CD4-positive, CD25-positive, alpha-beta regulatory T cell (primary cell): ENCODE results near the gene TET3. TPM values are rescaled to one million over a fixed set of nuclear protein-coding genes. Genes with fewer than 3 reads are reported as not detected.

Experiments used
- ATAC-seq, 2 donors: fragments of 150-1000 bp; cut with Tn5 transposase; one replicate each; pipeline ENCODE4 v1.10.0; 2021; ENCODE audit warnings: low read depth in 2 of 2, moderate number of reproducible peaks in 2 of 2, moderate library complexity in 1 of 2
- DNase-seq, 3 donors: peaks; one replicate each; pipeline versions ENCODE4 v3.0.0 to v3.0.0-alpha.2; 2012 to 2022; ENCODE audit warnings: mixed read lengths in 1 of 3
- H3K27ac ChIP-seq: one replicate; pipeline ENCODE4 v1.7.0; 2013; ENCODE audit warnings: mild to moderate bottlenecking, low read length; ENCODE audit not compliant: insufficient read depth, poor library complexity, severe bottlenecking
- H3K27me3 ChIP-seq: one replicate; pipeline ENCODE4 v1.7.0; 2013; ENCODE audit warnings: low read length; ENCODE audit not compliant: control insufficient read depth, insufficient read depth
- H3K36me3 ChIP-seq: one replicate; pipeline ENCODE4 v1.7.0; 2013; ENCODE audit warnings: mild to moderate bottlenecking, low read length, moderate library complexity; ENCODE audit not compliant: control insufficient read depth, insufficient read depth
- H3K4me1 ChIP-seq: 2 replicates; pipeline ENCODE4 v1.7.0; 2013; ENCODE audit warnings: mild to moderate bottlenecking, low read length; ENCODE audit not compliant: insufficient read depth, control insufficient read depth, poor library complexity, severe bottlenecking
- H3K4me3 ChIP-seq: one replicate; pipeline ENCODE4 v1.7.0; 2013; ENCODE audit warnings: low read depth, mild to moderate bottlenecking, low read length, moderate library complexity
- H3K9me3 ChIP-seq, 2 experiments: 1 replicate in 1 of 2; 2 replicates in 1 of 2; pipeline ENCODE4 v1.7.0; 2013; ENCODE audit warnings: low read length in 2 of 2, mild to moderate bottlenecking in 1 of 2, moderate library complexity in 1 of 2; ENCODE audit not compliant: control insufficient read depth in 2 of 2
- H3K27ac Mint-ChIP-seq, 3 donors: one replicate each; pipeline ENCODE4 v1.8.0; 2020 to 2022; ENCODE audit warnings: mild to moderate bottlenecking in 3 of 3, mixed read lengths in 3 of 3, moderate library complexity in 2 of 3
- H3K27me3 Mint-ChIP-seq: one replicate; pipeline ENCODE4 v1.8.0; 2022; ENCODE audit warnings: mild to moderate bottlenecking, mixed read lengths
- H3K36me3 Mint-ChIP-seq: one replicate; pipeline ENCODE4 v1.8.0; 2020; ENCODE audit warnings: mixed read lengths
- H3K4me1 Mint-ChIP-seq, 4 donors: one replicate each; pipeline ENCODE4 v1.8.0; 2020 to 2022; ENCODE audit warnings: mixed read lengths in 4 of 4, mild to moderate bottlenecking in 1 of 4
- H3K4me3 Mint-ChIP-seq, 4 donors: one replicate each; pipeline ENCODE4 v1.8.0; 2020 to 2022; ENCODE audit warnings: mild to moderate bottlenecking in 4 of 4, mixed read lengths in 4 of 4, moderate library complexity in 3 of 4
- H3K9me3 Mint-ChIP-seq, 7 donors: one replicate each; pipeline ENCODE4 v1.8.0; 2020 to 2022; ENCODE audit warnings: mixed read lengths in 7 of 7, mild to moderate bottlenecking in 3 of 7, moderate library complexity in 2 of 7
- polyA plus RNA-seq, 4 donors: library from polyadenylated mRNA; unstranded; fragments of 300-500 nt; fragmentation: Illumina TruSeq; gene quantifications; one replicate each; pipeline ENCODE4 v1.2.3, GENCODE V29; 2021
- total RNA-seq: library from RNA; stranded (reverse); gene quantifications from one replicate; pipeline ENCODE4 v1.2.3, GENCODE V29; 2022

The TET3 gene
- total and polyA plus RNA-seq, 5 donors from 2014 or later, result 0.22 to 26.3 (median 0.30) TPM

DNA sequence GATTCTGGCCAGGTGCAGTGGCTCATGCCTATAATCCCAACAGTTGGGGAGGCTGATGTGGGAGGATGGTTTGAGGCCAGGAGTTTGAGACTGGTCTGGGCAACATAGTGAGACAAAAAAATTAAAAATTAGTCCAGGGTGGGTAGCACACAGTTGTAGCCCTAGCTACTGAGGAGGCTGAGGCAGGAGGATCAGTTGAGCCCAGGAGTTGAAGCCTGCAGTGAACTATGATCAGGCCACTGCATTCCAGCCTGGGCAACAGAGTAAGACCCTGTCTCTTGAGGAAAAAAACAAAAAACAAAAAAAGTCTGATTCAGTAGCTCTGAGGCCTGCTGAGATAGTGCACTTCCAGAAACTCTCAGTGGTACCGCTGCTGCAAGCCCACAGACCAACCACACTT lies 7.9 kb upstream of the TET3 start:
- H3K4me3 ChIP-seq, result no peak overlapping the region
- no peaks in the 10 kb centered on the region for H3K27me3 ChIP-seq
- Mint-ChIP-seq H3K27ac (peak overlapping the region in 1 of 3 donors; percentile 82), H3K4me1 (peaks cover 21 to 67% (median 35%) of the 10 kb centered on the region in 4 donors), H3K27me3 (no peaks in the 10 kb centered on the region), H3K36me3 (no peaks in the 10 kb centered on the region), H3K4me3 (no peak overlapping the region), H3K9me3 (no peaks in the 10 kb centered on the region)
- ATAC-seq (no peak), DNase-seq (no peak)
- no peaks in the 10 kb centered on the region for H3K36me3 ChIP-seq
- no peak overlapping the region for H3K27ac ChIP-seq
- H3K9me3 ChIP-seq, result no peaks in the 10 kb centered on the region
- H3K4me1 ChIP-seq, result peaks cover 47% of the 10 kb centered on the region

DNA sequence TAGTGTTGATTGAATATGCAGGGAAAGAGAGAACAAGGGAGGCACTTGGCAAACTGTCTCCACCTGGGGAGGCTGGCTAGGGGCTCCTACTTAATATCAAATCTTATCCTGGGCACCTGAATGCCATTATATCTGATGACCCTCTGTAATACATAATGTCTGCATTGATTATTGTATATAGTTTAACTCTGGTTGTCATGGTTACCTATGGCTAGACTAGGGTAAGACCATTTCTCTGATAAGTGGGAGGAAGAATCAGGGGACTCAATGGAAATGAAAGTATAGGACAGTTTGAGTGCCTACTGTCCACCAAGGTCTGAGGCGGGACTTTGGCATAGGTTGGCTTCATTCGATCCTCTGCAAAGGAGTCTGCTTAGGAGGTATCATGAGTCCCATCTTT lies 7.2 kb upstream of the TET3 start:
- Histone ChIP-seq H3K27ac (no peak overlapping the region), H3K4me1 (peaks cover 43% of the 10 kb centered on the region), H3K9me3 (no peaks in the 10 kb centered on the region), H3K27me3 (no peaks in the 10 kb centered on the region), H3K4me3 (no peak overlapping the region), H3K36me3 (no peaks in the 10 kb centered on the region)
- Mint-ChIP-seq H3K4me1 (peaks cover 17 to 66% (median 38%) of the 10 kb centered on the region in 4 donors), H3K36me3 (no peaks in the 10 kb centered on the region), H3K4me3 (no peak overlapping the region), H3K27me3 (no peaks in the 10 kb centered on the region), H3K9me3 (no peaks in the 10 kb centered on the region), H3K27ac (peak overlapping the region in 2 of 3 donors; percentile 82 to 86)
- no peak for ATAC-seq
- no peak for DNase-seq

GRCh38 chr2:73979021-73979420 lies 5.7 kb upstream of the TET3 start:
- Mint-ChIP-seq H3K9me3 (no peaks in the 10 kb centered on the region), H3K27me3 (no peaks in the 10 kb centered on the region), H3K4me1 (peaks cover 12 to 75% (median 47%) of the 10 kb centered on the region in 4 donors), H3K4me3 (peak overlapping the region; percentile 2 to 82 (median 66)), H3K27ac (peak overlapping the region; percentile 86 to 95 (median 88)), H3K36me3 (no peaks in the 10 kb centered on the region)
- Histone ChIP-seq H3K9me3 (no peaks in the 10 kb centered on the region), H3K27ac (peak overlapping the region; percentile 58), H3K4me3 (peak overlapping the region; percentile 61), H3K27me3 (no peaks in the 10 kb centered on the region), H3K36me3 (no peaks in the 10 kb centered on the region), H3K4me1 (peaks cover 49% of the 10 kb centered on the region)
- ATAC-seq, result peak; percentile 88
- DNase-seq, result peak; percentile 62 to 83 (median 70)

GRCh38 chr2:73979686-73980085 lies 5.0 kb upstream of the TET3 start:
- DNase-seq (no peak), ATAC-seq (no peak)
- Mint-ChIP-seq H3K27me3 (no peaks in the 10 kb centered on the region), H3K27ac (peak overlapping the region; percentile 86 to 95 (median 88)), H3K4me3 (peak overlapping the region; percentile 2 to 82 (median 66)), H3K36me3 (no peaks in the 10 kb centered on the region), H3K4me1 (peaks cover 12 to 75% (median 47%) of the 10 kb centered on the region in 4 donors), H3K9me3 (no peaks in the 10 kb centered on the region)
- Histone ChIP-seq H3K27ac (peak overlapping the region; percentile 58), H3K36me3 (no peaks in the 10 kb centered on the region), H3K27me3 (no peaks in the 10 kb centered on the region), H3K4me3 (peak overlapping the region; percentile 61), H3K4me1 (peaks cover 54% of the 10 kb centered on the region), H3K9me3 (no peaks in the 10 kb centered on the region)

GRCh38 chr2:73980566-73980965 lies 4.1 kb upstream of the TET3 start:
- H3K4me1 ChIP-seq, result peaks cover 54% of the 10 kb centered on the region
- peak overlapping the region; percentile 58 to 86 (median 74) for H3K4me3 Mint-ChIP-seq
- no peaks in the 10 kb centered on the region for H3K27me3 Mint-ChIP-seq
- H3K4me3 ChIP-seq, result peak overlapping the region; percentile 81
- DNase-seq, result no peak
- no peaks in the 10 kb centered on the region for H3K36me3 Mint-ChIP-seq
- no peak overlapping the region for H3K27ac ChIP-seq
- ATAC-seq, result no peak
- no peaks in the 10 kb centered on the region for H3K36me3 ChIP-seq
- no peaks in the 10 kb centered on the region for H3K27me3 ChIP-seq
- no peaks in the 10 kb centered on the region for H3K9me3 Mint-ChIP-seq
- H3K27ac Mint-ChIP-seq, result peak overlapping the region in 2 of 3 donors; percentile 73 to 86
- H3K4me1 Mint-ChIP-seq, result peaks cover 12 to 69% (median 47%) of the 10 kb centered on the region in 4 donors
- no peaks in the 10 kb centered on the region for H3K9me3 ChIP-seq

- peak in 1 of 3 donors; percentile 52 for DNase-seq
- Mint-ChIP-seq H3K9me3 (no peaks in the 10 kb centered on the region), H3K27ac (peak overlapping the region in 2 of 3 donors; percentile 73 to 86), H3K4me1 (peaks cover 12 to 73% (median 50%) of the 10 kb centered on the region in 4 donors), H3K27me3 (no peaks in the 10 kb centered on the region), H3K36me3 (no peaks in the 10 kb centered on the region), H3K4me3 (peak overlapping the region; percentile 58 to 86 (median 74))
- H3K4me1 ChIP-seq, result peaks cover 59% of the 10 kb centered on the region
- no peak overlapping the region for H3K27ac ChIP-seq
- H3K9me3 ChIP-seq, result no peaks in the 10 kb centered on the region
- no peak for ATAC-seq
- peak overlapping the region; percentile 81 for H3K4me3 ChIP-seq
- no peaks in the 10 kb centered on the region for H3K36me3 ChIP-seq
- no peaks in the 10 kb centered on the region for H3K27me3 ChIP-seq
Observed at GRCh38 chr2:73981081-73982001, 3.4 kb upstream of the TET3 start.

DNA sequence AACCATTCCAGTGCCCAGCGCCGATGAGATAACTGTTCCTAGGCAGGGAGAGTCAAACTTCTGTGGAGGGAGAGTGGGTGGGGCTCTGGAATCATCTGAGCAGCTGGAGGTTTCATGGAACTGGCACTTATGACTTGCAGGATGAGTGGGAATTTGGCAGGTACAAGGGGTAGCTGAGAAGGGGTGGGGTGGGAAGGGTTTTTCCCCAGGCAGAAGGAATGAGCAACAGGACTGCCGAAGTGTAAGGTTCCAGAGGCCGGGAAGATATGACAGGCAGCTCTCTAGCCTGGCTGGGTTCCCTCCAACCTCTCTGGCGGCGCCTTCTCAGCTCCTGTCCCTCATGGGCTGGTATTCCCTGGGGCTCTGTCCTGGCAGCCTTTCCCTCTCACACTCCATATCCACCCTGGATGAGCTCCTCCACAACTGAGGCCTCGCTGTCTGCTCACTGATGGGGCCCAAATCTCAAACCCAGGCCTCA lies 2.5 kb upstream of the TET3 start:
- no peaks in the 10 kb centered on the region for H3K9me3 ChIP-seq
- DNase-seq (no peak), ATAC-seq (no peak)
- Mint-ChIP-seq H3K27me3 (no peaks in the 10 kb centered on the region), H3K4me1 (peaks cover 18 to 79% (median 56%) of the 10 kb centered on the region in 4 donors), H3K27ac (peak overlapping the region in 2 of 3 donors; percentile 42 to 45), H3K4me3 (peak overlapping the region; percentile 24 to 77 (median 74)), H3K36me3 (no peaks in the 10 kb centered on the region), H3K9me3 (no peaks in the 10 kb centered on the region)
- no peak overlapping the region for H3K27ac ChIP-seq
- peaks cover 68% of the 10 kb centered on the region for H3K4me1 ChIP-seq
- no peaks in the 10 kb centered on the region for H3K36me3 ChIP-seq
- no peak overlapping the region for H3K4me3 ChIP-seq
- no peaks in the 10 kb centered on the region for H3K27me3 ChIP-seq
